ENCODE results near the gene HTR2C.

DNA sequence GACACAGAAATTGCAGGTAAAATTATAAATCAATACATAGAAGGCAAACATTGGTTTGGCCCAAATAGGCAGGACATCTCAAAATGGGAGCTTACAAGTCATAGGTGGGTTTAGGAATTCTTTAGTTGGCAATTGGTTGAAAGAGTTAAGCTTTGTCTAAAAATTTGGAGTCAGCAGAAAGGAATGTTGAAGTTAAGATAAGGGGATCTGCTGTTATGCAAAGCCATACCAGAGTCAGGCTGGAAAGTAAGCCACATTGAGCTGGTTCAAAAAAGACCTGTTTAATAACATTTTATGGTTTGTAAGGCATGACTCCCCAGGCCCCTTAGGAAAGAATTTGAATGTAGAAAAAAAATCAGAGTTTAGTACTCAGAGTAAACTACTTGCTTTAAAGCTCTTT, 341.0 kb downstream of the HTR2C start:
- TF ChIP-seq, protein P1, sequence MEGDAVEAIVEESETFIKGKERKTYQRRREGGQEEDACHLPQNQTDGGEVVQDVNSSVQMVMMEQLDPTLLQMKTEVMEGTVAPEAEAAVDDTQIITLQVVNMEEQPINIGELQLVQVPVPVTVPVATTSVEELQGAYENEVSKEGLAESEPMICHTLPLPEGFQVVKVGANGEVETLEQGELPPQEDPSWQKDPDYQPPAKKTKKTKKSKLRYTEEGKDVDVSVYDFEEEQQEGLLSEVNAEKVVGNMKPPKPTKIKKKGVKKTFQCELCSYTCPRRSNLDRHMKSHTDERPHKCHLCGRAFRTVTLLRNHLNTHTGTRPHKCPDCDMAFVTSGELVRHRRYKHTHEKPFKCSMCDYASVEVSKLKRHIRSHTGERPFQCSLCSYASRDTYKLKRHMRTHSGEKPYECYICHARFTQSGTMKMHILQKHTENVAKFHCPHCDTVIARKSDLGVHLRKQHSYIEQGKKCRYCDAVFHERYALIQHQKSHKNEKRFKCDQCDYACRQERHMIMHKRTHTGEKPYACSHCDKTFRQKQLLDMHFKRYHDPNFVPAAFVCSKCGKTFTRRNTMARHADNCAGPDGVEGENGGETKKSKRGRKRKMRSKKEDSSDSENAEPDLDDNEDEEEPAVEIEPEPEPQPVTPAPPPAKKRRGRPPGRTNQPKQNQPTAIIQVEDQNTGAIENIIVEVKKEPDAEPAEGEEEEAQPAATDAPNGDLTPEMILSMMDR (IDR thresholded peaks at IDR 0.05), result no peak
- no peak for TF ChIP-seq EP300 (IDR thresholded peaks at IDR 0.05)
- TF ChIP-seq POLR2AphosphoS5 (IDR thresholded peaks at IDR 0.05), result no peak

All from sigmoid colon (tissue), 4 donors.